GM20000 (cell line): ENCODE data around the gene TP63.

Experiments used
- DNase-seq: peaks from one replicate; pipeline ENCODE4 v3.0.0; 2012; ENCODE audit warnings: low spot score
- CTCF ChIP-seq: IDR thresholded peaks from 2 replicates; pipeline ENCODE4 v1.5.1; 2012; ENCODE audit warnings: mild to moderate bottlenecking, control low read depth; ENCODE audit errors: extremely low read depth, missing control alignments

TP63 gene

GRCh38 chr3:189937302-189938127 is 306.3 kb downstream of the TP63 start:
- no peak for TF ChIP-seq CTCF
- no peak for DNase-seq

- no peak for TF ChIP-seq CTCF
- no peak for DNase-seq
Observed at GRCh38 chr3:189941125-189941524, 309.9 kb downstream of the TP63 start.

- no peak for DNase-seq
- TF ChIP-seq CTCF = no peak
Observed at GRCh38 chr3:189941679-189942078, 310.5 kb downstream of the TP63 start.

- no peak for TF ChIP-seq CTCF
- no peak for DNase-seq
Observed at GRCh38 chr3:189942948-189943347, 311.8 kb downstream of the TP63 start.

- TF ChIP-seq CTCF = no peak
- DNase-seq = no peak
Observed at GRCh38 chr3:189944285-189945145, 313.3 kb downstream of the TP63 start.

GRCh38 chr3:189945935-189946709 is 314.9 kb downstream of the TP63 start:
- no peak for DNase-seq
- TF ChIP-seq CTCF = no peak
